Panc1 (cell line): Measurements from ENCODE around the gene SCFD1. TPM values are rescaled to one million over a fixed set of nuclear protein-coding genes. Genes with fewer than 3 reads are reported as not detected.

Experiments
- ATAC-seq: fragments of 200-7000 bp; cut with Tn5 transposase; 2 replicates; pipeline ENCODE4 v1.9.1; 2020; ENCODE audit warnings: mild to moderate bottlenecking, moderate library complexity
- BruUV-seq: library from RNA; stranded (reverse); fragments of 400-500 nt; replicated peaks from 2 replicates; lab custom pipeline; 2021; lab: Mats Ljungman, UMichigan
- CTCF ChIA-PET: fragments of 300-600 bp; sonication (Branson Sonifier 250); formaldehyde crosslinking; loops from one replicate; lab custom pipeline; 2022; ENCODE audit warnings: antibody characterized with exemption; lab: Charles Lee
- POLR2A ChIA-PET: fragments of 300-600 bp; sonication (Branson Sonifier 250); formaldehyde crosslinking; loops from one replicate; lab custom pipeline; 2022; ENCODE audit warnings: antibody characterized with exemption; lab: Charles Lee
- DNase-seq: peaks from one replicate; pipeline ENCODE4 v3.0.0-alpha.2; 2010; ENCODE audit warnings: low read depth, low spot score
- H3K27ac ChIP-seq: 2 replicates; pipeline ENCODE4 v1.5.1; 2011; ENCODE audit warnings: mild to moderate bottlenecking, low read length, inconsistent platforms
- H3K27me3 ChIP-seq: fragments of 200-500 bp; sonication (Bioruptor generic); 2 replicates; pipeline ENCODE4 v1.6.0; 2014; ENCODE audit warnings: low read length, inconsistent platforms; ENCODE audit not compliant: control insufficient read depth, insufficient read depth
- H3K36me3 ChIP-seq: fragments of 200-500 bp; sonication (Bioruptor generic); 2 replicates; pipeline ENCODE4 v1.5.1; 2014; ENCODE audit warnings: inconsistent platforms, mild to moderate bottlenecking, low read length, moderate library complexity; ENCODE audit not compliant: control insufficient read depth, insufficient read depth
- H3K4me1 ChIP-seq: 2 replicates; pipeline ENCODE4 v1.5.1; 2011; ENCODE audit warnings: inconsistent platforms, mild to moderate bottlenecking, low read length, moderate library complexity; ENCODE audit not compliant: control insufficient read depth, insufficient read depth
- H3K4me3 ChIP-seq, 2 experiments: 2 replicates each; pipeline ENCODE4 v1.5.1; 2011 to 2012; ENCODE audit warnings: low read depth in 2 of 2, low read length in 2 of 2, mild to moderate bottlenecking in 2 of 2, inconsistent platforms in 1 of 2, moderate library complexity in 1 of 2
- H3K9me3 ChIP-seq: fragments of 200-500 bp; sonication (Bioruptor generic); 2 replicates; pipeline ENCODE4 v1.5.1; 2014; ENCODE audit warnings: low read depth, mild to moderate bottlenecking, inconsistent platforms, low read length, moderate library complexity; ENCODE audit not compliant: control insufficient read depth, insufficient read depth
- POLR2AphosphoS5 ChIP-seq: IDR thresholded peaks from 2 replicates; pipeline ENCODE4 v1.6.1; 2012; ENCODE audit warnings: mild to moderate bottlenecking, low read depth, low read length, moderate library complexity
- SIN3A ChIP-seq: IDR thresholded peaks from 2 replicates; pipeline ENCODE4 v1.6.1; 2012; ENCODE audit warnings: low read depth, mild to moderate bottlenecking, low read length, moderate library complexity, borderline replicate concordance; ENCODE audit not compliant: insufficient read depth
- TCF7L2 ChIP-seq: IDR thresholded peaks from 2 replicates; pipeline ENCODE4 v1.6.1; 2011; ENCODE audit warnings: mild to moderate bottlenecking, low read depth, low read length, inconsistent platforms
- in situ Hi-C: cut with HindIII; loops from 2 replicates; pipeline ENCODE4 v1.10.0; 2016; ENCODE audit warnings: low sequenced_read_pairs, low pct_unique_long_range_greater_than_20kb
- intact Hi-C: fragments of 100-400 bp; cut with micrococcal nuclease; formaldehyde crosslinking; loops from one replicate; pipeline ENCODE4 v1.10.0; 2022; ENCODE audit not compliant: unreplicated experiment
- total RNA-seq: library from RNA; stranded (reverse); gene quantifications from one replicate; pipeline ENCODE4 v1.2.1, GENCODE V29; 2021; ENCODE audit not compliant: unreplicated experiment
- TF ChIP-seq, protein P1 (sequence below): fragments of 450-650 bp; IDR thresholded peaks from 2 replicates; pipeline ENCODE4 v1.5.1; 2017; ENCODE audit warnings: mild to moderate bottlenecking
- TF ChIP-seq, protein P2 (sequence below), 2 experiments: IDR thresholded peaks; 2 replicates each; pipeline ENCODE4 v1.6.1; 2011 to 2012; ENCODE audit warnings: low read depth in 2 of 2, control low read depth in 1 of 2, low read length in 1 of 2, mild to moderate bottlenecking in 1 of 2, moderate library complexity in 1 of 2; ENCODE audit not compliant: insufficient read depth in 1 of 2

SCFD1 gene
- total RNA-seq, 1 experiment from 2014 or later, result 43.8 TPM

DNA sequence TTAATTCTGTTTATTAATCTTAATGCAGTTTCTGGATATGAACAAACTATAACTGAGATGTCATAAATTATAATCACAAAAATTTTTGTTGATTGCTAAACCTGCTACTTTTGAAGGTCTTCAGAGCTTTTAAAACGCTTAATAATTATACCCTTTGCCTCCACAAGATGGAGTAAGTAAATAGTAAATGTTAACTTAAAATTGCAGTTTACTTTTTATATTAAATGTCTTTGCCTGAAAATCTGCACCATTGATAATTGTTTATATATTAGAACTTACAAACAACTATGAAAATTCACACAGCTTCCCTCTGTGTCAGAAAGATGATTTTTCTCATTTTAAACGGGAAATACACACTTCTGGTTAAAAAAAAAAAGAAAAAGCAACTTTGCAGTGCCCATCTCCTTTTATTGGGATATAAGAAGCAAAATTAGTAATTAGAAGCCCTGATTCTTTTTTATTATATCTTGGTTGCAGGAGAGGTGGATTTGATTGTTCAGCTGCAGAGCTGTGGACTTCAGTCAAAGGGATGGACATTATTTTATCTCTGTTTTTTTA is 35.6 kb downstream of the SCFD1 start:
- DNase-seq, result no peak
- Histone ChIP-seq H3K27ac (no peak overlapping the region), H3K4me3 (no peak overlapping the region), H3K36me3 (peaks cover 10% of the 10 kb centered on the region; the same call in 1 of the 2 replicates), H3K4me1 (no peaks in the 10 kb centered on the region), H3K9me3 (no peaks in the 10 kb centered on the region), H3K27me3 (no peaks in the 10 kb centered on the region)
- ChIA-PET CTCF (no interaction called here), POLR2A (no interaction called here)
- no TSS peak for BruUV-seq
- TF ChIP-seq POLR2AphosphoS5 (no peak), SIN3A (no peak), TCF7L2 (no peak)
- TF ChIP-seq, protein P1, sequence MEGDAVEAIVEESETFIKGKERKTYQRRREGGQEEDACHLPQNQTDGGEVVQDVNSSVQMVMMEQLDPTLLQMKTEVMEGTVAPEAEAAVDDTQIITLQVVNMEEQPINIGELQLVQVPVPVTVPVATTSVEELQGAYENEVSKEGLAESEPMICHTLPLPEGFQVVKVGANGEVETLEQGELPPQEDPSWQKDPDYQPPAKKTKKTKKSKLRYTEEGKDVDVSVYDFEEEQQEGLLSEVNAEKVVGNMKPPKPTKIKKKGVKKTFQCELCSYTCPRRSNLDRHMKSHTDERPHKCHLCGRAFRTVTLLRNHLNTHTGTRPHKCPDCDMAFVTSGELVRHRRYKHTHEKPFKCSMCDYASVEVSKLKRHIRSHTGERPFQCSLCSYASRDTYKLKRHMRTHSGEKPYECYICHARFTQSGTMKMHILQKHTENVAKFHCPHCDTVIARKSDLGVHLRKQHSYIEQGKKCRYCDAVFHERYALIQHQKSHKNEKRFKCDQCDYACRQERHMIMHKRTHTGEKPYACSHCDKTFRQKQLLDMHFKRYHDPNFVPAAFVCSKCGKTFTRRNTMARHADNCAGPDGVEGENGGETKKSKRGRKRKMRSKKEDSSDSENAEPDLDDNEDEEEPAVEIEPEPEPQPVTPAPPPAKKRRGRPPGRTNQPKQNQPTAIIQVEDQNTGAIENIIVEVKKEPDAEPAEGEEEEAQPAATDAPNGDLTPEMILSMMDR, result peak; percentile 14; the same call in 1 of the 2 replicates
- TF ChIP-seq, protein P2, sequence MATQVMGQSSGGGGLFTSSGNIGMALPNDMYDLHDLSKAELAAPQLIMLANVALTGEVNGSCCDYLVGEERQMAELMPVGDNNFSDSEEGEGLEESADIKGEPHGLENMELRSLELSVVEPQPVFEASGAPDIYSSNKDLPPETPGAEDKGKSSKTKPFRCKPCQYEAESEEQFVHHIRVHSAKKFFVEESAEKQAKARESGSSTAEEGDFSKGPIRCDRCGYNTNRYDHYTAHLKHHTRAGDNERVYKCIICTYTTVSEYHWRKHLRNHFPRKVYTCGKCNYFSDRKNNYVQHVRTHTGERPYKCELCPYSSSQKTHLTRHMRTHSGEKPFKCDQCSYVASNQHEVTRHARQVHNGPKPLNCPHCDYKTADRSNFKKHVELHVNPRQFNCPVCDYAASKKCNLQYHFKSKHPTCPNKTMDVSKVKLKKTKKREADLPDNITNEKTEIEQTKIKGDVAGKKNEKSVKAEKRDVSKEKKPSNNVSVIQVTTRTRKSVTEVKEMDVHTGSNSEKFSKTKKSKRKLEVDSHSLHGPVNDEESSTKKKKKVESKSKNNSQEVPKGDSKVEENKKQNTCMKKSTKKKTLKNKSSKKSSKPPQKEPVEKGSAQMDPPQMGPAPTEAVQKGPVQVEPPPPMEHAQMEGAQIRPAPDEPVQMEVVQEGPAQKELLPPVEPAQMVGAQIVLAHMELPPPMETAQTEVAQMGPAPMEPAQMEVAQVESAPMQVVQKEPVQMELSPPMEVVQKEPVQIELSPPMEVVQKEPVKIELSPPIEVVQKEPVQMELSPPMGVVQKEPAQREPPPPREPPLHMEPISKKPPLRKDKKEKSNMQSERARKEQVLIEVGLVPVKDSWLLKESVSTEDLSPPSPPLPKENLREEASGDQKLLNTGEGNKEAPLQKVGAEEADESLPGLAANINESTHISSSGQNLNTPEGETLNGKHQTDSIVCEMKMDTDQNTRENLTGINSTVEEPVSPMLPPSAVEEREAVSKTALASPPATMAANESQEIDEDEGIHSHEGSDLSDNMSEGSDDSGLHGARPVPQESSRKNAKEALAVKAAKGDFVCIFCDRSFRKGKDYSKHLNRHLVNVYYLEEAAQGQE (IDR thresholded peaks at IDR 0.05; ENCODE audit: insufficient read depth in 1 of 2, low read depth in 2 of 2, low read length in 1 of 2), result no peak
- intact Hi-C loops, result no loop called here
- in situ Hi-C loops, result no loop called here
- no peak for ATAC-seq

DNA sequence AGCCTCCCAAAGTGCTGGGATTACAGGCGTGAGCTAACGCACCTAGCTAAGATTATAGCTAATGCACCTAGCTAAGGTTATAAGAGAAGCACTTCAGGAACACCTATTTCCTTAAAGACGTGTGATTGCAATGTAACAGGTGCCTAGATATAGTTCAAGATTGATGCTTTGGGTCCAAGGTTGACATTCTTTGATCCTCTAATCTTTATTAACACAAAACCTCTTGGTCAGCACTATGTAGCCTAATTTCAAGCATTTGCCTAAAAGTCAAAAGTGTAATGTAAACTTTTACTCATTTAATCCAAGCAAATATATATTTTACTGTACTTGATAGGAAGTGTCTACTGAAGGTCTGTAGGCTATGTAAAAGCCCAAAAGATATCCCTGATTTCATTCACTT is 36.5 kb downstream of the SCFD1 start:
- H3K36me3 ChIP-seq, result peaks cover 8% of the 10 kb centered on the region; the same call in 1 of the 2 replicates
- POLR2A ChIA-PET, result no interaction called here
- in situ Hi-C loops, result no loop called here

More for the DNA sequence above, 36.5 kb downstream of the SCFD1 start:
- TF ChIP-seq POLR2AphosphoS5, result no peak
- TF ChIP-seq, protein P1, result no peak
- TF ChIP-seq, protein P2 (IDR thresholded peaks at IDR 0.05; ENCODE audit: insufficient read depth in 1 of 2, low read depth in 2 of 2, low read length in 1 of 2), result no peak
- TF ChIP-seq TCF7L2, result no peak
- TF ChIP-seq SIN3A, result no peak
- no peaks in the 10 kb centered on the region for H3K4me1 ChIP-seq
- no peak overlapping the region for H3K27ac ChIP-seq
- no peaks in the 10 kb centered on the region for H3K9me3 ChIP-seq
- no peak overlapping the region for H3K4me3 ChIP-seq
- no peak for ATAC-seq
- DNase-seq, result no peak
- intact Hi-C loops, result no loop called here
- BruUV-seq, result no TSS peak
- CTCF ChIA-PET, result no interaction called here
- H3K27me3 ChIP-seq, result no peaks in the 10 kb centered on the region
